ENCODE measurements around the gene TGM1.

Gene TGM1

GRCh38 chr14:24238527-24239037, 24.4 kb downstream of the TGM1 start:
- Histone ChIP-seq H4K20me1 (ENCODE audit: insufficient read depth, low read length, poor library complexity, severe bottlenecking) (peaks cover 20% of the 10 kb centered on the region), H3K27me3 (ENCODE audit: insufficient read depth, low read length, poor library complexity, severe bottlenecking) (no peaks in the 10 kb centered on the region), H3K36me3 (ENCODE audit: insufficient read depth, low read length) (peaks cover 49% of the 10 kb centered on the region; the same call in 1 of the 2 replicates), H3F3A (ENCODE audit: low read depth) (0 out of 2 replicates have a peak, but pooled peaks cover 3% of the 10 kb centered on the region), H3K9ac (ENCODE audit: low read depth, low read length, poor library complexity, severe bottlenecking) (no peak overlapping the region), H2AFZ (ENCODE audit: low read length) (no peak overlapping the region), H3K9me3 (ENCODE audit: insufficient read depth, low read depth, low read length) (no peaks in the 10 kb centered on the region), H3K4me2 (ENCODE audit: low read depth, low read length, poor library complexity, severe bottlenecking) (peak overlapping the region; percentile 97), H3K4me1 (ENCODE audit: insufficient read depth, low read length, poor library complexity, severe bottlenecking) (peaks cover 59% of the 10 kb centered on the region), H3K9me2 (replicated peaks; ENCODE audit: low read depth, low read length) (no peaks in the 10 kb centered on the region), H3K79me2 (ENCODE audit: insufficient read depth, low read length) (peaks cover 66% of the 10 kb centered on the region), H3K4me3 (ENCODE audit: low read length, poor library complexity, severe bottlenecking) (no peak overlapping the region)
- no peak for TF ChIP-seq CTCF (conservative IDR thresholded peaks at IDR 0.05; ENCODE audit: low read length)
- TF ChIP-seq EZH2phosphoT487 (IDR thresholded peaks at IDR 0.05; ENCODE audit: borderline replicate concordance) = no peak

GRCh38 chr14:24238123-24238522, 24.9 kb downstream of the TGM1 start:
- no peaks in the 10 kb centered on the region for H3K9me3 ChIP-seq (ENCODE audit: insufficient read depth, low read depth, low read length)
- H3K4me3 ChIP-seq (ENCODE audit: low read length, poor library complexity, severe bottlenecking) = no peak overlapping the region
- H3K4me2 ChIP-seq (ENCODE audit: low read depth, low read length, poor library complexity, severe bottlenecking) = no peak overlapping the region
- H4K20me1 ChIP-seq (ENCODE audit: insufficient read depth, low read length, poor library complexity, severe bottlenecking) = peaks cover 20% of the 10 kb centered on the region
- TF ChIP-seq EZH2phosphoT487 (IDR thresholded peaks at IDR 0.05; ENCODE audit: borderline replicate concordance) (no peak), CTCF (conservative IDR thresholded peaks at IDR 0.05; ENCODE audit: low read length) (no peak)
- peaks cover 49% of the 10 kb centered on the region; the same call in 1 of the 2 replicates for H3K36me3 ChIP-seq (ENCODE audit: insufficient read depth, low read length)
- H3K9ac ChIP-seq (ENCODE audit: low read depth, low read length, poor library complexity, severe bottlenecking) = no peak overlapping the region
- H3K9me2 ChIP-seq (replicated peaks; ENCODE audit: low read depth, low read length) = no peaks in the 10 kb centered on the region
- H2AFZ ChIP-seq (ENCODE audit: low read length) = no peak overlapping the region
- H3K4me1 ChIP-seq (ENCODE audit: insufficient read depth, low read length, poor library complexity, severe bottlenecking) = peaks cover 59% of the 10 kb centered on the region
- no peaks in the 10 kb centered on the region for H3K27me3 ChIP-seq (ENCODE audit: insufficient read depth, low read length, poor library complexity, severe bottlenecking)
- 0 out of 2 replicates have a peak, but pooled peaks cover 3% of the 10 kb centered on the region for H3F3A ChIP-seq (ENCODE audit: low read depth)
- peaks cover 71% of the 10 kb centered on the region for H3K79me2 ChIP-seq (ENCODE audit: insufficient read depth, low read length)

- Histone ChIP-seq H3F3A (ENCODE audit: low read depth) (no peaks in the 10 kb centered on the region), H3K9ac (ENCODE audit: low read depth, low read length, poor library complexity, severe bottlenecking) (no peak overlapping the region), H3K36me3 (ENCODE audit: insufficient read depth, low read length) (peaks cover 49% of the 10 kb centered on the region; the same call in 1 of the 2 replicates), H3K4me3 (ENCODE audit: low read length, poor library complexity, severe bottlenecking) (no peak overlapping the region), H3K4me1 (ENCODE audit: insufficient read depth, low read length, poor library complexity, severe bottlenecking) (peaks cover 55% of the 10 kb centered on the region), H4K20me1 (ENCODE audit: insufficient read depth, low read length, poor library complexity, severe bottlenecking) (peaks cover 20% of the 10 kb centered on the region), H3K79me2 (ENCODE audit: insufficient read depth, low read length) (peaks cover 75% of the 10 kb centered on the region), H3K4me2 (ENCODE audit: low read depth, low read length, poor library complexity, severe bottlenecking) (no peak overlapping the region), H3K27me3 (ENCODE audit: insufficient read depth, low read length, poor library complexity, severe bottlenecking) (no peaks in the 10 kb centered on the region), H3K9me2 (replicated peaks; ENCODE audit: low read depth, low read length) (no peaks in the 10 kb centered on the region), H3K9me3 (ENCODE audit: insufficient read depth, low read depth, low read length) (no peaks in the 10 kb centered on the region), H2AFZ (ENCODE audit: low read length) (no peak overlapping the region)
- TF ChIP-seq EZH2phosphoT487 (IDR thresholded peaks at IDR 0.05; ENCODE audit: borderline replicate concordance) = no peak
Measured at GRCh38 chr14:24237463-24237955, 25.5 kb downstream of the TGM1 start.

Data from Loucy (cell line).